ENCODE measurements around the gene RASSF8.

The RASSF8 gene

GRCh38 chr12:25950329-25951115, 8.0 kb upstream of the RASSF8 start:
- TF ChIP-seq MAX (IDR thresholded peaks at IDR 0.05; ENCODE audit: low read depth, low read length) (no peak), MYC (IDR thresholded peaks at IDR 0.05; ENCODE audit: low read depth, low read length) (no peak), POLR2A (IDR thresholded peaks at IDR 0.05; ENCODE audit: extremely low read depth, insufficient read length) (no peak)
- TF ChIP-seq, protein P1, sequence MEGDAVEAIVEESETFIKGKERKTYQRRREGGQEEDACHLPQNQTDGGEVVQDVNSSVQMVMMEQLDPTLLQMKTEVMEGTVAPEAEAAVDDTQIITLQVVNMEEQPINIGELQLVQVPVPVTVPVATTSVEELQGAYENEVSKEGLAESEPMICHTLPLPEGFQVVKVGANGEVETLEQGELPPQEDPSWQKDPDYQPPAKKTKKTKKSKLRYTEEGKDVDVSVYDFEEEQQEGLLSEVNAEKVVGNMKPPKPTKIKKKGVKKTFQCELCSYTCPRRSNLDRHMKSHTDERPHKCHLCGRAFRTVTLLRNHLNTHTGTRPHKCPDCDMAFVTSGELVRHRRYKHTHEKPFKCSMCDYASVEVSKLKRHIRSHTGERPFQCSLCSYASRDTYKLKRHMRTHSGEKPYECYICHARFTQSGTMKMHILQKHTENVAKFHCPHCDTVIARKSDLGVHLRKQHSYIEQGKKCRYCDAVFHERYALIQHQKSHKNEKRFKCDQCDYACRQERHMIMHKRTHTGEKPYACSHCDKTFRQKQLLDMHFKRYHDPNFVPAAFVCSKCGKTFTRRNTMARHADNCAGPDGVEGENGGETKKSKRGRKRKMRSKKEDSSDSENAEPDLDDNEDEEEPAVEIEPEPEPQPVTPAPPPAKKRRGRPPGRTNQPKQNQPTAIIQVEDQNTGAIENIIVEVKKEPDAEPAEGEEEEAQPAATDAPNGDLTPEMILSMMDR (IDR thresholded peaks at IDR 0.05; ENCODE audit: low read depth, low read length): no peak
- DNase-seq (ENCODE audit: low read depth): no peak
- H3K4me3 ChIP-seq (ENCODE audit: low read depth, low read length): no peak overlapping the region

GRCh38 chr12:25957793-25958427, 572 bp upstream of the RASSF8 start:
- peak overlapping the region; percentile 57 for H3K4me3 ChIP-seq (ENCODE audit: low read depth, low read length)
- DNase-seq (ENCODE audit: low read depth): peak; percentile 56
- TF ChIP-seq, protein P1 (IDR thresholded peaks at IDR 0.05; ENCODE audit: low read depth, low read length): no peak
- peak; percentile 84 for TF ChIP-seq MAX (IDR thresholded peaks at IDR 0.05; ENCODE audit: low read depth, low read length)
- no peak for TF ChIP-seq MYC (IDR thresholded peaks at IDR 0.05; ENCODE audit: low read depth, low read length)

GRCh38 chr12:25959071-25959961, 834 bp downstream of the RASSF8 start:
- TF ChIP-seq MAX (IDR thresholded peaks at IDR 0.05; ENCODE audit: low read depth, low read length) (peak; percentile 47), MYC (IDR thresholded peaks at IDR 0.05; ENCODE audit: low read depth, low read length) (peak; percentile 34)
- TF ChIP-seq, protein P1 (IDR thresholded peaks at IDR 0.05; ENCODE audit: low read depth, low read length): no peak
- DNase-seq (ENCODE audit: low read depth): peak; percentile 81
- H3K4me3 ChIP-seq (ENCODE audit: low read depth, low read length): peak overlapping the region; percentile 46

GRCh38 chr12:25960143-25960542, 1.7 kb downstream of the RASSF8 start:
- TF ChIP-seq MYC (IDR thresholded peaks at IDR 0.05; ENCODE audit: low read depth, low read length) (peak; percentile 44; the same call in 1 of the 2 replicates), MAX (IDR thresholded peaks at IDR 0.05; ENCODE audit: low read depth, low read length) (no peak)
- TF ChIP-seq, protein P1 (IDR thresholded peaks at IDR 0.05; ENCODE audit: low read depth, low read length): peak; percentile 48
- peak overlapping the region; percentile 46 for H3K4me3 ChIP-seq (ENCODE audit: low read depth, low read length)
- DNase-seq (ENCODE audit: low read depth): peak; percentile 82

DNA sequence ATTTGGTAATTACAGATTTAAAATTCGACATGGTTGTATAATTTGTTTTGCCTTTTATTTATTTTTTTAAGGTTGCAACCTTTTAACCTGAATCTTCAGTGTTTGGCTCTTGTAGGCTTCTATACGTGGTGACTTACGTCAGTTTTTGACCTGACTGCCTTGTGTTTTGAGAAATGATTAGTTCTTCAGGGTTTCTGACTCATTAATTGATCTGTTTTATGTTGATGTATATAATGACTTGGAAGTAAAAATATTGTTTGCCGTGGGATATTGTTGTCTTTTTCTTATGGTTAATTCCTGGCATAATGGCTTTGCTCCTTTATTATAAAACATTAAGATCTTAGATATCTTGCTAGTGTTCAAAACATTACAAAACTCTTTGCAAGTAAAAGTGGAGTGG, 2.5 kb downstream of the RASSF8 start:
- H3K4me3 ChIP-seq (ENCODE audit: low read depth, low read length): no peak overlapping the region
- TF ChIP-seq MYC (IDR thresholded peaks at IDR 0.05; ENCODE audit: low read depth, low read length): no peak
- no peak for DNase-seq (ENCODE audit: low read depth)
